Mucosa of descending colon (tissue), 3 donors: ENCODE data around the gene CPEB2. TPM values are rescaled to one million over a fixed set of nuclear protein-coding genes. Genes with fewer than 3 reads are reported as not detected.

Experiments
- ATAC-seq: fragments of 200-7000 bp; cut with Tn5 transposase; one replicate; pipeline ENCODE4 v1.9.1; 2020; ENCODE audit warnings: mild to moderate bottlenecking, moderate library complexity
- DNase-seq, 3 donors: peaks; one replicate each; pipeline ENCODE4 v3.0.0-alpha.2; 2020
- H3K36me3 ChIP-seq: fragments of 200-600 bp; one replicate; pipeline ENCODE4 v1.8.0; 2021; ENCODE audit warnings: low read depth, mild to moderate bottlenecking
- H3K4me1 ChIP-seq: fragments of 200-600 bp; one replicate; pipeline ENCODE4 v1.8.0; 2021; ENCODE audit warnings: low read depth, mild to moderate bottlenecking
- H3K4me3 ChIP-seq: fragments of 200-600 bp; one replicate; pipeline ENCODE4 v1.8.0; 2021; ENCODE audit warnings: mild to moderate bottlenecking
- H3K9me3 ChIP-seq: fragments of 200-600 bp; one replicate; pipeline ENCODE4 v1.8.0; 2021; ENCODE audit warnings: mild to moderate bottlenecking
- intact Hi-C, 2 donors: fragments of 100-400 bp; cut with DNase I in 1 of 2; cut with micrococcal nuclease in 1 of 2; formaldehyde crosslinking; loops; one replicate each; pipeline versions ENCODE4 v1.11.0 to v1.11.1; 2022; cut with DNase I, micrococcal nuclease
- total RNA-seq, 3 donors: library from RNA; stranded (reverse); fragmentation: NEBNext Ultra II Directional in 2 of 3; extraction: Animal tissue kit (Norgen Biotek cat#: 25700) in 2 of 3; gene quantifications; one replicate each; pipeline versions ENCODE4 v1.2.1 to v1.2.4, GENCODE V29; 2021 to 2023
- TF ChIP-seq, protein P1 (sequence below): fragments of 200-600 bp; IDR thresholded peaks from one replicate; pipeline ENCODE4 v1.8.0; 2022; ENCODE audit warnings: antibody characterized with exemption, mild to moderate bottlenecking
- donor health status: DM: no; HTN: no; CAD: no; lungs with moderate emphysema.
- donor health status: DM: no; HTN: no; CAD: no.
- donor health status: DM: no; HTN: yes; CAD: no.

Gene CPEB2
- total RNA-seq, 3 donors from 2014 or later: 25.5 to 47.9 (median 29.7) TPM

DNA sequence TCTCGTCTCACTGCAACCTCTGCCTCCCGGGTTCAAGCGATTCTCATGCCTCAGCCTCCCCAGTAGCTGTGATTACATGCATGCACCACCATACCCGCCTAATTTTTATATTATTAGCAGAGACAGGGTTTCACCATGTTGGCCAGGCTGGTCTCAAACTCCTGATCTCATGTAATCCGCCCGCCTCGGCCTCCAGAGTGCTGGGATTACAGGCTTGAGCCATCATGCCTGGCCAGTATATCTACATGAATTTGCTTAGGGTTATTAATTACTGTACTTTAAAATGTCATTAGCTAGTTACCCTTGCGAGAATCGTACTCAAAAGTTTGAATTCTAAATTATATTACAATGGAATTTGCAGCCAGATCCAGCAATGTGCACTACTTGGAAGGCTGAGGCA is 8.9 kb downstream of the CPEB2 start:
- no peaks in the 10 kb centered on the region for H3K36me3 ChIP-seq
- intact Hi-C loops: no loop called here
- H3K4me1 ChIP-seq: peaks cover 3% of the 10 kb centered on the region
- DNase-seq (no peak), ATAC-seq (no peak)
- H3K9me3 ChIP-seq: no peaks in the 10 kb centered on the region
- no peak overlapping the region for H3K4me3 ChIP-seq
- TF ChIP-seq, protein P1, sequence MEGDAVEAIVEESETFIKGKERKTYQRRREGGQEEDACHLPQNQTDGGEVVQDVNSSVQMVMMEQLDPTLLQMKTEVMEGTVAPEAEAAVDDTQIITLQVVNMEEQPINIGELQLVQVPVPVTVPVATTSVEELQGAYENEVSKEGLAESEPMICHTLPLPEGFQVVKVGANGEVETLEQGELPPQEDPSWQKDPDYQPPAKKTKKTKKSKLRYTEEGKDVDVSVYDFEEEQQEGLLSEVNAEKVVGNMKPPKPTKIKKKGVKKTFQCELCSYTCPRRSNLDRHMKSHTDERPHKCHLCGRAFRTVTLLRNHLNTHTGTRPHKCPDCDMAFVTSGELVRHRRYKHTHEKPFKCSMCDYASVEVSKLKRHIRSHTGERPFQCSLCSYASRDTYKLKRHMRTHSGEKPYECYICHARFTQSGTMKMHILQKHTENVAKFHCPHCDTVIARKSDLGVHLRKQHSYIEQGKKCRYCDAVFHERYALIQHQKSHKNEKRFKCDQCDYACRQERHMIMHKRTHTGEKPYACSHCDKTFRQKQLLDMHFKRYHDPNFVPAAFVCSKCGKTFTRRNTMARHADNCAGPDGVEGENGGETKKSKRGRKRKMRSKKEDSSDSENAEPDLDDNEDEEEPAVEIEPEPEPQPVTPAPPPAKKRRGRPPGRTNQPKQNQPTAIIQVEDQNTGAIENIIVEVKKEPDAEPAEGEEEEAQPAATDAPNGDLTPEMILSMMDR: no peak

DNA sequence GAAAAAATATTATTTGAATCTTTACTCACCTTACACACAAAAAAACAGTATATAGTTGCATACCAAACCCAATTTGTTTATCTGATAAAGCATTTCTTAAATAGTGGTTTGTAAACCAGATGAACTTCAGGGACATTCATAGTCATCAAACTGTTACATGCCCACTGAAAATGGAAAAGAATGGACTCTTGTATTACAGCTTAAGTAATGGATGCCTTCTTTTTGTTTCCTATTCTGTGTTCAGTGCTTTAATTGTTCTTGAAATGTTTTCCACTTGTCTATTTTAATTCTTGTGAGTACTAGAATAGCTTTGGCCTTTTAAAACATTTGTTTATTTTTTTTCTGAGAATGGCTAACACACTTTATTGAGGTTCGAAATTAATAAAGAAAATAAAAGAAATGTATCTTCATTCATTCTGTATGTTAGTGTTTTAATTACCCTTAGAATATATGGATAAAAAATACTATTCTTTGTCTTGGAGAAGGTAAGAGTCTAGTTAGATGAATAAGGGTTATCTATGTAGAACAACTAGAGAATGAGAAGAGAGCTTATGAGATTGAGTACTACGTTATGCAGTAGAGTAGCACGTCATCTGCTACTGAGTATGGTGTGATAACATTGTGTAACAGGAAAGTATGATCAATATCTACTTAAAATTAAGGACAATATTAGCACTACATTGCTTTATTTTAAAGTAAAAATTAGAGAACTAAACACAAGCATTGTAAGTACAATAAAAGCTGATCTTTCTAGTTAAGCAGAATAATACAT is 9.9 kb downstream of the CPEB2 start:
- TF ChIP-seq, protein P1: no peak
- no peak for DNase-seq
- Histone ChIP-seq H3K9me3 (no peaks in the 10 kb centered on the region), H3K36me3 (no peaks in the 10 kb centered on the region), H3K4me3 (no peak overlapping the region), H3K4me1 (no peaks in the 10 kb centered on the region)
- intact Hi-C loops: no loop called here
- no peak for ATAC-seq

DNA sequence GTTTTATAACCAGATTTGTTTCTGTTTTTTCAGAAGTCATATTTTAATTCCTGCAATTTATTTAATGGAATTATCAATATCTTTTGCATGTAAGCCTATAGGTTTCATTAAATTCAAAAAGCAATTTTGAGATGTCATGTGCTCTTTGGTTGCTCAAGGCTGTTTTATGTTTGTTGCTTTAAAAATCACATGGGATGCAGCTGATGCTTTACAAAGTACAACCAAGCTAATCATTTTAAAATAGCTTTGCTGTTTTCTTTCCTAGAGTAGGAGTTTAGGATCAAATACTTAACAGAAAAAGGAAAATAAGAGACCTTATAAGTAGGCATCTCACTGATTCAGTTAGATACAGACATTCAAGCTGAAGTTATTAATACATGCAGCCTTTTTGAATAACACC is 11.3 kb downstream of the CPEB2 start:
- DNase-seq (no peak), ATAC-seq (no peak)
- intact Hi-C loops: no loop called here
- Histone ChIP-seq H3K9me3 (no peaks in the 10 kb centered on the region), H3K4me1 (no peaks in the 10 kb centered on the region), H3K4me3 (no peak overlapping the region), H3K36me3 (no peaks in the 10 kb centered on the region)
- TF ChIP-seq, protein P1: no peak

DNA sequence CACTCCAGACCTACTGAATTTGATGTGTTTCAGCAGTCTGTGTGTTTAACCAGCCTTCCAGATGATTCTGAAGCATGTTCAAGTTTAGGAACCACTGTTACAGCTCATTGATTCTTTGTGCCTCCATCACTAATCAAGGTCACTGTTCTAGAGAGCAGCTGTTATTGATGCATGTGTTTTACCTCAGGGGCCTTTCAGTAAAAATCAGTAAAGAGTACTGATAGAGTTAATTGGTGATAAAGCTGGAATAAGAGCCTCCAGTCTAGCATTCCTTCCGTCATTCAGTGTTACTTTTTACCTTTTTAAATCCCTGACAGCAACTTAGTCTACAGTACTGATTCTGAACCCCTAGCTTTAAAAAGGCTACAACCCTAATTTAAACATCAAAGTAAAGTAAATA is 12.9 kb downstream of the CPEB2 start:
- intact Hi-C loops: no loop called here
- TF ChIP-seq, protein P1: no peak
- Histone ChIP-seq H3K36me3 (no peaks in the 10 kb centered on the region), H3K9me3 (no peaks in the 10 kb centered on the region), H3K4me3 (no peak overlapping the region), H3K4me1 (no peaks in the 10 kb centered on the region)
- ATAC-seq (no peak), DNase-seq (no peak)

DNA sequence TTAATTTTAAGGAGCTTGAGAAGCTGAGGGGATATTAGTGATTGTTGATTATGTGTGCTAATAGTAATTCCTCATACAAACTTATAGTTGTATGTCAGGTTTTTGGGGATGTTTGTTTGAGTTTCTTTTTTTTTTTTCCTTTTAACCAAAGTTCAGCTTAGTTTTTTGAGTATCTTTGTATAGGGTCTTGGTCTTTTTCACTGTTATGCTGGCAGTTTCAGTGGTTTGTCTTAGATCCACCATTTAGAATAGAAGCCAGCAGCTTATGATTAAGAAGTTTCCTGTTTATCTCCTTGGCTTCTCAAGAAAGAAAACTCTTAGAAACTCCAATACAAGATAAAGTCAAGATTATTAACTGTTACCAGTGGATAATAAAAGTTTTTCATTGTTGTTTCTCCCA is 16.1 kb downstream of the CPEB2 start:
- ATAC-seq (no peak), DNase-seq (no peak)
- TF ChIP-seq, protein P1: no peak
- peaks cover 6% of the 10 kb centered on the region for H3K4me1 ChIP-seq
- H3K36me3 ChIP-seq: no peaks in the 10 kb centered on the region
- no peaks in the 10 kb centered on the region for H3K9me3 ChIP-seq
- intact Hi-C loops: no loop called here
- no peak overlapping the region for H3K4me3 ChIP-seq
